SK-N-SH (cell line): ENCODE data around the gene TAF1A. TPM values are rescaled to one million over a fixed set of nuclear protein-coding genes. Genes with fewer than 3 reads are reported as not detected.

Source experiments
- CTCF ChIA-PET: fragments of 300-600, 350-600 bp; formaldehyde crosslinking; extraction: SDS; loops from one replicate; lab custom pipeline; 2021; lab: Yijun Ruan, JAX
- POLR2A ChIA-PET: fragments of 350-600 bp; sonication (Branson Sonifier 250); formaldehyde crosslinking; extraction: SDS; loops from one replicate; lab custom pipeline; 2020; ENCODE audit warnings: antibody characterized with exemption, inconsistent platforms; lab: Yijun Ruan, JAX
- DNase-seq: peaks from one replicate; pipeline ENCODE4 v3.0.0; 2012
- H2AFZ ChIP-seq: fragments of 200-600 bp; sonication (generic); 2 replicates; pipeline ENCODE4 v1.8.1; 2016; ENCODE audit warnings: antibody characterized with exemption, mild to moderate bottlenecking, low read depth
- H3F3A ChIP-seq: fragments of 200-600 bp; sonication (generic); replicated peaks from 2 replicates; pipeline ENCODE3; 2016; ENCODE audit warnings: antibody characterized with exemption, mild to moderate bottlenecking; ENCODE audit not compliant: insufficient read depth
- H3K27ac ChIP-seq, 2 experiments: fragments of 200-500 bp in 1 of 2; fragments of 200-600 bp in 1 of 2; sonication (Bioruptor generic) in 1 of 2; sonication (generic), shearing (Covaris generic) in 1 of 2; 2 replicates each; pipeline versions ENCODE4 v1.5.1 to v1.6.1; 2014 to 2016; ENCODE audit warnings: low read depth in 2 of 2, inconsistent platforms in 1 of 2, low read length in 1 of 2, mild to moderate bottlenecking in 1 of 2, mixed read lengths in 1 of 2
- H3K27me3 ChIP-seq: fragments of 200-600 bp; sonication (generic), shearing (Covaris generic); 2 replicates; pipeline ENCODE4 v1.6.1; 2016; ENCODE audit warnings: mixed run types; ENCODE audit not compliant: insufficient read depth
- H3K36me3 ChIP-seq, 2 experiments: fragments of 200-500 bp in 1 of 2; fragments of 200-600 bp in 1 of 2; sonication (Bioruptor generic) in 1 of 2; sonication (generic) in 1 of 2; replicated peaks in 1 of 2; 2 replicates each; pipeline versions ENCODE3 to v1.5.1; 2014 to 2016; ENCODE audit warnings: low read length in 1 of 2, mild to moderate bottlenecking in 1 of 2; ENCODE audit not compliant: insufficient read depth in 2 of 2, control insufficient read depth in 1 of 2
- H3K4me1 ChIP-seq, 2 experiments: fragments of 200-500 bp in 1 of 2; fragments of 200-600 bp in 1 of 2; sonication (Bioruptor generic) in 1 of 2; sonication (generic), shearing (Covaris generic) in 1 of 2; 2 replicates each; pipeline versions ENCODE4 v1.5.1 to v1.6.1; 2014 to 2016; ENCODE audit warnings: low read depth in 1 of 2, low read length in 1 of 2, mixed run types in 1 of 2; ENCODE audit not compliant: insufficient read depth in 2 of 2, control insufficient read depth in 1 of 2
- H3K4me2 ChIP-seq: fragments of 200-600 bp; sonication (generic), shearing (Covaris generic); 2 replicates; pipeline ENCODE4 v1.6.1; 2017; ENCODE audit warnings: mixed run types
- H3K4me3 ChIP-seq, 2 experiments: fragments of 200-500 bp in 1 of 2; fragments of 200-600 bp in 1 of 2; sonication (Bioruptor generic) in 1 of 2; sonication (generic), shearing (Covaris generic) in 1 of 2; 2 replicates each; pipeline versions ENCODE4 v1.5.1 to v1.8.1; 2014 to 2016; ENCODE audit warnings: low read depth in 2 of 2, inconsistent platforms in 1 of 2, low read length in 1 of 2, mild to moderate bottlenecking in 1 of 2, mixed read lengths in 1 of 2, moderate library complexity in 1 of 2
- H3K79me2 ChIP-seq: fragments of 200-600 bp; sonication (generic); 2 replicates; pipeline ENCODE4 v1.8.1; 2017; ENCODE audit warnings: mild to moderate bottlenecking; ENCODE audit not compliant: insufficient read depth
- H3K9ac ChIP-seq: fragments of 200-600 bp; sonication (generic); 2 replicates; pipeline ENCODE4 v1.6.1; 2017; ENCODE audit warnings: mixed run types
- H3K9me2 ChIP-seq: fragments of 200-600 bp; sonication (generic); 2 replicates; pipeline ENCODE4 v1.6.1; 2017; ENCODE audit warnings: mixed run types
- H3K9me3 ChIP-seq: fragments of 200-600 bp; sonication (generic); 2 replicates; pipeline ENCODE4 v1.6.1; 2017; ENCODE audit warnings: mixed run types, mild to moderate bottlenecking, moderate library complexity
- H4K20me1 ChIP-seq: fragments of 200-600 bp; sonication (generic); 2 replicates; pipeline ENCODE4 v1.6.1; 2017; ENCODE audit warnings: mild to moderate bottlenecking, mixed run types; ENCODE audit not compliant: insufficient read depth
- CHD2 ChIP-seq: fragments of 150-350 bp; IDR thresholded peaks from 2 replicates; pipeline ENCODE4 v1.6.1; 2018; ENCODE audit warnings: low read length; ENCODE audit not compliant: partially characterized antibody
- CTCF ChIP-seq: fragments of 200-600 bp; sonication (generic); IDR thresholded peaks from 2 replicates; pipeline ENCODE4 v1.6.1; 2017; ENCODE audit warnings: antibody characterized with exemption, mild to moderate bottlenecking, moderate library complexity
- EP300 ChIP-seq, 2 experiments: IDR thresholded peaks; 2 replicates each; pipeline versions ENCODE4 v1.4.0 to v1.6.1; 2012; ENCODE audit warnings: borderline replicate concordance in 1 of 2, low read depth in 1 of 2, low read length in 1 of 2
- EZH2phosphoT487 ChIP-seq: fragments of 200-600 bp; sonication (generic); IDR thresholded peaks from 2 replicates; pipeline ENCODE4 v1.6.1; 2017; ENCODE audit warnings: low read depth, mixed run types, mild to moderate bottlenecking, antibody characterized with exemption, moderate library complexity, borderline replicate concordance
- FOSL2 ChIP-seq: IDR thresholded peaks from 2 replicates; pipeline ENCODE4 v1.4.0; 2012; ENCODE audit warnings: low read depth, mild to moderate bottlenecking, moderate library complexity, borderline replicate concordance
- FOXJ3 ChIP-seq: sonication (generic); formaldehyde crosslinking; IDR thresholded peaks from 2 replicates; pipeline ENCODE4 v1.5.1; 2020; ENCODE audit warnings: mild to moderate bottlenecking, missing genetic modification reagents
- FOXM1 ChIP-seq: IDR thresholded peaks from 2 replicates; pipeline ENCODE4 v1.4.0; 2012; ENCODE audit warnings: low read depth, mild to moderate bottlenecking
- MEF2A ChIP-seq: IDR thresholded peaks from 2 replicates; pipeline ENCODE4 v1.4.0; 2012; ENCODE audit warnings: low read depth, borderline replicate concordance
- MXI1 ChIP-seq: IDR thresholded peaks from 2 replicates; pipeline ENCODE4 v1.6.1; 2012; ENCODE audit warnings: mild to moderate bottlenecking, low read depth, low read length, improper control_type of control experiment
- NFIC ChIP-seq: IDR thresholded peaks from 2 replicates; pipeline ENCODE4 v1.4.0; 2012; ENCODE audit warnings: borderline replicate concordance
- NRF1 ChIP-seq: IDR thresholded peaks from 2 replicates; pipeline ENCODE4 v1.6.1; 2012; ENCODE audit warnings: low read depth, mild to moderate bottlenecking, low read length
- PBX3 ChIP-seq: IDR thresholded peaks from 2 replicates; pipeline ENCODE4; 2012
- POLR2AphosphoS5 ChIP-seq: IDR thresholded peaks from 2 replicates; pipeline ENCODE4 v1.6.1; 2012; ENCODE audit warnings: low read depth, low read length
- REST ChIP-seq: IDR thresholded peaks from 2 replicates; pipeline ENCODE4 v1.6.1; 2012; ENCODE audit warnings: mild to moderate bottlenecking, low read depth, low read length, moderate library complexity
- SMC3 ChIP-seq: IDR thresholded peaks from 2 replicates; pipeline ENCODE4 v1.6.1; 2012; ENCODE audit warnings: low read depth, low read length, improper control_type of control experiment
- TAF1 ChIP-seq: IDR thresholded peaks from 2 replicates; pipeline ENCODE4 v1.6.1; 2012; ENCODE audit warnings: low read depth, mild to moderate bottlenecking, low read length, moderate library complexity, borderline replicate concordance
- TCF12 ChIP-seq: IDR thresholded peaks from 2 replicates; pipeline ENCODE4 v1.4.0; 2012
- USF1 ChIP-seq: IDR thresholded peaks from 2 replicates; pipeline ENCODE4 v1.4.0; 2012; ENCODE audit warnings: low read depth, borderline replicate concordance
- WGBS: methylation state at CpG from one replicate; pipeline ENCODE4 v1.1.6; 2017; ENCODE audit warnings: low lambda C conversion rate; 5-methylcytosine and 5-hydroxymethylcytosine counted together
- polyA plus RNA-seq, 3 experiments: library from polyadenylated mRNA; depleted of rRNA; stranded (reverse); fragments of >200 nt; gene quantifications; 2 replicates each; pipeline ENCODE4 v1.2.3, GENCODE V29; 2012

TAF1A gene
- polyA plus RNA-seq, 1 of the 3 experiments (the other 2 are of a cell fraction): 4.6 TPM

- Histone ChIP-seq H3K9me2 (no peaks in the 10 kb centered on the region), H3K4me1 (no peaks in the 10 kb centered on the region; a peak in 1 of 4 replicates), H3K36me3 (peaks cover 68 to 74% of the 10 kb centered on the region in 2 experiments), H3F3A (no peaks in the 10 kb centered on the region), H4K20me1 (no peaks in the 10 kb centered on the region), H3K9ac (no peak overlapping the region), H2AFZ (no peak overlapping the region), H3K4me2 (no peak overlapping the region), H3K4me3 (no peak overlapping the region), H3K27ac (no peak overlapping the region), H3K79me2 (peaks cover 3% of the 10 kb centered on the region; the same call in 1 of the 2 replicates), H3K27me3 (no peaks in the 10 kb centered on the region), H3K9me3 (no peaks in the 10 kb centered on the region)
- no peak for DNase-seq
- ChIA-PET POLR2A (no interaction called here), CTCF (interaction anchor here (0.5 kb wide), 1 partner anchor 9 kb away, joined by 3 read pairs; no protein-coding TSS in a partner anchor)
- TF ChIP-seq EP300 (IDR thresholded peaks at IDR 0.05; ENCODE audit: borderline replicate concordance in 1 of 2, low read depth in 1 of 2, low read length in 1 of 2) (no peak), NFIC (no peak), PBX3 (no peak), CHD2 (no peak), TCF12 (no peak), POLR2AphosphoS5 (no peak), NRF1 (no peak), USF1 (no peak), REST (no peak), MXI1 (no peak), FOXM1 (no peak), SMC3 (no peak), TAF1 (no peak), FOXJ3 (CRISPR knock-in tag) (no peak), MEF2A (no peak), FOSL2 (no peak), CTCF (no peak), EZH2phosphoT487 (no peak)
- 93% methylated on average over 1 of the region's 1 CpG for WGBS
These were observed 18.9 kb downstream of the TAF1A start for GRCh38 chr1:222570837-222571236.
